ENCODE results near the gene BCKDHB.

BCKDHB gene

DNA sequence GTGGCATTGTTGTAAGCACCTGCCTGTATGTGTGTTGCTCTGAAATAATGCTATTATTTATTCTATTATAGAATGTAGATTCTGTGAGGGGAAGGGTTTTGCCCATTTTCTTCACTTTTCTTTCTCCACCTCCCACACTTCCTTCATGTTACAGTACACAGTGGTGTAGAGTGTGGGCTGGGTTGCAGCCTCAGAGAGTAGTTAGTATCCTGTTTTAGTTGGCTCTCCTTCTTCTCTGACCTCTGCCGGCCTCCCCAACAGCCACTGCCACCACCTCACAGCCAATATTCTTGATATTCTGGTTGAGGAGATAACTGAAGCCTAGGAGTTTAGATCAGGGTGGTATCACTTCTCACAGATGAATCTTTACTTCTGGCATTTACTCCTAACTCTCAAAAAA is 143.4 kb downstream of the BCKDHB start:
- Histone ChIP-seq H3K4me3 (ENCODE audit: low read length) (no peak overlapping the region), H3K27me3 (ENCODE audit: control insufficient read depth, insufficient read depth, low read length) (no peaks in the 10 kb centered on the region), H3K36me3 (ENCODE audit: control insufficient read depth, insufficient read depth, low read length) (no peaks in the 10 kb centered on the region), H3K9ac (ENCODE audit: low read length) (no peak overlapping the region), H3K27ac (ENCODE audit: low read depth, low read length) (no peak overlapping the region), H3K4me1 (ENCODE audit: control insufficient read depth, insufficient read depth, low read length) (no peaks in the 10 kb centered on the region)

GRCh38 chr6:80250391-80250997 is 144.0 kb downstream of the BCKDHB start:
- H3K27ac ChIP-seq (ENCODE audit: low read depth, low read length): no peak overlapping the region
- no peaks in the 10 kb centered on the region for H3K36me3 ChIP-seq (ENCODE audit: control insufficient read depth, insufficient read depth, low read length)
- no peak overlapping the region for H3K9ac ChIP-seq (ENCODE audit: low read length)

GRCh38 chr6:80251321-80251720 is 144.8 kb downstream of the BCKDHB start:
- Histone ChIP-seq H3K27ac (ENCODE audit: low read depth, low read length) (no peak overlapping the region), H3K4me3 (ENCODE audit: low read length) (no peak overlapping the region), H3K4me1 (ENCODE audit: control insufficient read depth, insufficient read depth, low read length) (no peaks in the 10 kb centered on the region), H3K27me3 (ENCODE audit: control insufficient read depth, insufficient read depth, low read length) (no peaks in the 10 kb centered on the region), H3K9ac (ENCODE audit: low read length) (no peak overlapping the region), H3K36me3 (ENCODE audit: control insufficient read depth, insufficient read depth, low read length) (no peaks in the 10 kb centered on the region)

More at GRCh38 chr6:80250391-80250997, 144.0 kb downstream of the BCKDHB start:
- Histone ChIP-seq H3K4me1 (ENCODE audit: control insufficient read depth, insufficient read depth, low read length) (no peaks in the 10 kb centered on the region), H3K27me3 (ENCODE audit: control insufficient read depth, insufficient read depth, low read length) (no peaks in the 10 kb centered on the region), H3K4me3 (ENCODE audit: low read length) (no peak overlapping the region)

GRCh38 chr6:80254716-80255115 is 148.2 kb downstream of the BCKDHB start:
- Histone ChIP-seq H3K4me1 (ENCODE audit: control insufficient read depth, insufficient read depth, low read length) (no peaks in the 10 kb centered on the region), H3K4me3 (ENCODE audit: low read length) (no peak overlapping the region), H3K27ac (ENCODE audit: low read depth, low read length) (no peak overlapping the region), H3K36me3 (ENCODE audit: control insufficient read depth, insufficient read depth, low read length) (no peaks in the 10 kb centered on the region), H3K27me3 (ENCODE audit: control insufficient read depth, insufficient read depth, low read length) (no peaks in the 10 kb centered on the region), H3K9ac (ENCODE audit: low read length) (no peak overlapping the region)

GRCh38 chr6:80256691-80257090 is 150.2 kb downstream of the BCKDHB start:
- no peak overlapping the region for H3K27ac ChIP-seq (ENCODE audit: low read depth, low read length)
- no peaks in the 10 kb centered on the region for H3K27me3 ChIP-seq (ENCODE audit: control insufficient read depth, insufficient read depth, low read length)
- H3K4me3 ChIP-seq (ENCODE audit: low read length): no peak overlapping the region
- H3K9ac ChIP-seq (ENCODE audit: low read length): no peak overlapping the region
- no peaks in the 10 kb centered on the region for H3K4me1 ChIP-seq (ENCODE audit: control insufficient read depth, insufficient read depth, low read length)
- H3K36me3 ChIP-seq (ENCODE audit: control insufficient read depth, insufficient read depth, low read length): no peaks in the 10 kb centered on the region

GRCh38 chr6:80259118-80259517 is 152.6 kb downstream of the BCKDHB start:
- Histone ChIP-seq H3K27me3 (ENCODE audit: control insufficient read depth, insufficient read depth, low read length) (no peaks in the 10 kb centered on the region), H3K36me3 (ENCODE audit: control insufficient read depth, insufficient read depth, low read length) (no peaks in the 10 kb centered on the region), H3K4me1 (ENCODE audit: control insufficient read depth, insufficient read depth, low read length) (no peaks in the 10 kb centered on the region), H3K9ac (ENCODE audit: low read length) (no peak overlapping the region), H3K27ac (ENCODE audit: low read depth, low read length) (no peak overlapping the region), H3K4me3 (ENCODE audit: low read length) (no peak overlapping the region)

- no peak overlapping the region for H3K27ac ChIP-seq (ENCODE audit: low read depth, low read length)
- H3K4me3 ChIP-seq (ENCODE audit: low read length): no peak overlapping the region
- H3K9ac ChIP-seq (ENCODE audit: low read length): no peak overlapping the region
- no peaks in the 10 kb centered on the region for H3K4me1 ChIP-seq (ENCODE audit: control insufficient read depth, insufficient read depth, low read length)
- no peaks in the 10 kb centered on the region for H3K36me3 ChIP-seq (ENCODE audit: control insufficient read depth, insufficient read depth, low read length)
- no peaks in the 10 kb centered on the region for H3K27me3 ChIP-seq (ENCODE audit: control insufficient read depth, insufficient read depth, low read length)
Measured at GRCh38 chr6:80263585-80263984, 157.1 kb downstream of the BCKDHB start.

DNA sequence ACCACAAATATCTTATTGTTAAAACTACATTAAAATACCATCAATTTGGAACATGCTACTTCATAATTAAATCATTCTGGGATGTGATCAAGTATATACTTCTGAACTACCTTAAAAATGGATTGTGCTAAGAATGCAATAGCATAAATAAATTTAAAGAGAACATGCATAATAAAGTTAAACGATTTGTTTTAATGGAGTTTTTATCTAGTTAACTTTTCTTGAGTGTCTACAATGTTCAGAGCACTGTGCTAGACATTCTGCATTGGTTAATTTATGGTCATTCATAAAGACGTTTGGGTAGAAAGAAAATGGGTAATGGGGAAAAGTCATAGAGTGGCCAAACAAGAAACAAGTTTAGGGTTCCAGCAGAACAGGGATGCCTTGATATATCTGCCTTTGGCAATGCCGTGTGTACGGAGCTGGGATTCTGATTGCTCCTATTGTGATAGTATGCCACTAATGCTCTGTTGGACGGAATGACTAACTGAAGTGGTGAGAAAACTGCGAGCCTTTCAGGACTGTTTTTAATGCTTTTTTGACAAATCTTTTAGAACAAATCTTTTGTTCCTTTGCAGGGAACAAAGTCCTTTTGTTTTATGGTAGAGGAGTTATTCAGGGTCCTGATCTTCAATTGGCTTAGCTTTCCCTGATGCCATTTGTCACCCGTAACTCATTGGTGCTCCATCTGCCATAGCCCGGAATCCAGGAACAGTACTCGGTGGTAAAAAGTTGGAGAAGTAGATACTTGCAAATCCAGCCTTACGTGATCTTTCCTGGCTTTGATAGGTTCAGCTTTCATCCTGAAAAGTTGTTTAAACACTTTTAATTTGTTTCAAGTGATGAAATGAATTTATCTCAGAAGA is 162.6 kb downstream of the BCKDHB start:
- Histone ChIP-seq H3K27ac (ENCODE audit: low read depth, low read length) (no peak overlapping the region), H3K4me3 (ENCODE audit: low read length) (no peak overlapping the region), H3K9ac (ENCODE audit: low read length) (no peak overlapping the region), H3K4me1 (ENCODE audit: control insufficient read depth, insufficient read depth, low read length) (no peaks in the 10 kb centered on the region), H3K36me3 (ENCODE audit: control insufficient read depth, insufficient read depth, low read length) (no peaks in the 10 kb centered on the region), H3K27me3 (ENCODE audit: control insufficient read depth, insufficient read depth, low read length) (no peaks in the 10 kb centered on the region)

DNA sequence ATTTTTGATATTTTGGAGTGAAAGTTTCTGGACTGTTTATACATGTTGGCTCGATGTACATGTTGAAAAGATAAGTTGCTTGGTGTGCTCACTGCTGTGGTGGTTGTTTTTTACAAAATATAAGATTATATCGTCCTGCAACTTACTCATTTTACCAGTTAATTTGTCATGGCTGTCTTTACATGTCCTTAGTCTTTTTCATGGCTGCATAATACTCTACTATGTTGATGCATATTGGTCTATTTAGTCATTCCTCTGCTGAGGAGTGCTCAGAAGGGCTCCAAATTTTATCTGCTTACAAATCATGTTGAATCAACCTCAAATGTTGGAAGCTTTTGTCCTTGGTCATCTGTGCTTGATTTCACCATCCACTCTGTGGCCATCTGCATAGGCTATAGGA is 164.6 kb downstream of the BCKDHB start:
- Histone ChIP-seq H3K27me3 (ENCODE audit: control insufficient read depth, insufficient read depth, low read length) (no peaks in the 10 kb centered on the region), H3K9ac (ENCODE audit: low read length) (no peak overlapping the region), H3K4me1 (ENCODE audit: control insufficient read depth, insufficient read depth, low read length) (no peaks in the 10 kb centered on the region), H3K4me3 (ENCODE audit: low read length) (no peak overlapping the region), H3K27ac (ENCODE audit: low read depth, low read length) (no peak overlapping the region), H3K36me3 (ENCODE audit: control insufficient read depth, insufficient read depth, low read length) (no peaks in the 10 kb centered on the region)

- H3K4me1 ChIP-seq (ENCODE audit: control insufficient read depth, insufficient read depth, low read length): no peaks in the 10 kb centered on the region
- H3K9ac ChIP-seq (ENCODE audit: low read length): no peak overlapping the region
- H3K4me3 ChIP-seq (ENCODE audit: low read length): no peak overlapping the region
- H3K27me3 ChIP-seq (ENCODE audit: control insufficient read depth, insufficient read depth, low read length): no peaks in the 10 kb centered on the region
- no peak overlapping the region for H3K27ac ChIP-seq (ENCODE audit: low read depth, low read length)
- no peaks in the 10 kb centered on the region for H3K36me3 ChIP-seq (ENCODE audit: control insufficient read depth, insufficient read depth, low read length)
Measured at GRCh38 chr6:80272988-80273387, 166.5 kb downstream of the BCKDHB start.

DNA sequence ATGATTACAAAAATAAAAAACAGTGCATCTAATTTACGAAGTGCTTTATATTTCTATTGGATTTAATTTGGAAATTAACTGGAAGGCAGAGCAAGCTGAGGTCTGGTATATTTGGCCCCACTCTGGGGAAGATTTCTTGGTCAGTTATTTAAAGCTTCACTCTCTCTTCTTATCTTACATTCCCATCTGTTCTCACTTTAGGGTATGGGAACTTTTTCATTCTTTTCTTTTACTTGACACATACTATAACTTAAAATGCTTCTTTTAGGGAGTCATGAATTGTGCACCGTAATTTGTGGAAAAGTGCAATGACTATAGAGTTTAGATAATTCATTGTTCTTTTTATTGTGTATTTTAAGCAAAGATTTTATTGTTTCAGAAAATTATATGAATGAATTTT is 170.4 kb downstream of the BCKDHB start:
- Histone ChIP-seq H3K4me3 (ENCODE audit: low read length) (no peak overlapping the region), H3K36me3 (ENCODE audit: control insufficient read depth, insufficient read depth, low read length) (no peaks in the 10 kb centered on the region), H3K4me1 (ENCODE audit: control insufficient read depth, insufficient read depth, low read length) (no peaks in the 10 kb centered on the region), H3K9ac (ENCODE audit: low read length) (no peak overlapping the region), H3K27ac (ENCODE audit: low read depth, low read length) (no peak overlapping the region), H3K27me3 (ENCODE audit: control insufficient read depth, insufficient read depth, low read length) (no peaks in the 10 kb centered on the region)

- Histone ChIP-seq H3K27me3 (ENCODE audit: control insufficient read depth, insufficient read depth, low read length) (no peaks in the 10 kb centered on the region), H3K36me3 (ENCODE audit: control insufficient read depth, insufficient read depth, low read length) (no peaks in the 10 kb centered on the region), H3K4me1 (ENCODE audit: control insufficient read depth, insufficient read depth, low read length) (no peaks in the 10 kb centered on the region), H3K27ac (ENCODE audit: low read depth, low read length) (no peak overlapping the region), H3K4me3 (ENCODE audit: low read length) (no peak overlapping the region), H3K9ac (ENCODE audit: low read length) (no peak overlapping the region)
Measured at GRCh38 chr6:80277501-80277900, 171.0 kb downstream of the BCKDHB start.
